GM21723 (cell line): ENCODE measurements around the gene RBFOX2.

Experiments
- ATAC-seq: cut with Tn5 transposase; IDR thresholded peaks from one replicate; pipeline ENCODE4 v1.9.1; 2021; ENCODE audit warnings: mild to moderate bottlenecking, moderate library complexity; ENCODE audit not compliant: unreplicated experiment

Gene RBFOX2

GRCh38 chr22:35947794-35948425 is 80.7 kb downstream of the RBFOX2 start:
- ATAC-seq, result no peak

- ATAC-seq, result no peak
Observed at GRCh38 chr22:35944458-35944857, 84.2 kb downstream of the RBFOX2 start.

GRCh38 chr22:35940166-35940565 is 88.5 kb downstream of the RBFOX2 start:
- ATAC-seq, result no peak

- ATAC-seq, result no peak
Observed at GRCh38 chr22:35938226-35938625, 90.4 kb downstream of the RBFOX2 start.

GRCh38 chr22:35930933-35931332 is 97.7 kb downstream of the RBFOX2 start:
- no peak for ATAC-seq

GRCh38 chr22:35928285-35928798 is 100.3 kb downstream of the RBFOX2 start:
- ATAC-seq, result no peak

- no peak for ATAC-seq
Observed at GRCh38 chr22:35923026-35923425, 105.6 kb downstream of the RBFOX2 start.

GRCh38 chr22:35921777-35922176 is 106.8 kb downstream of the RBFOX2 start:
- no peak for ATAC-seq

GRCh38 chr22:35921044-35921443 is 107.6 kb downstream of the RBFOX2 start:
- ATAC-seq, result no peak

GRCh38 chr22:35919002-35919542 is 109.6 kb downstream of the RBFOX2 start:
- ATAC-seq, result no peak

GRCh38 chr22:35918456-35918855 is 110.2 kb downstream of the RBFOX2 start:
- no peak for ATAC-seq

- no peak for ATAC-seq
Observed at GRCh38 chr22:35917651-35918050, 111.0 kb downstream of the RBFOX2 start.

- no peak for ATAC-seq
Observed at GRCh38 chr22:35915477-35916013, 113.1 kb downstream of the RBFOX2 start.

- no peak for ATAC-seq
Observed at GRCh38 chr22:35914665-35915476, 113.8 kb downstream of the RBFOX2 start.

GRCh38 chr22:35914357-35914664 is 114.3 kb downstream of the RBFOX2 start:
- ATAC-seq, result no peak

GRCh38 chr22:35913925-35914324 is 114.7 kb downstream of the RBFOX2 start:
- ATAC-seq, result no peak

GRCh38 chr22:35912658-35913057 is 116.0 kb downstream of the RBFOX2 start:
- no peak for ATAC-seq

- no peak for ATAC-seq
Observed at GRCh38 chr22:35911877-35912276, 116.7 kb downstream of the RBFOX2 start.

- no peak for ATAC-seq
Observed at GRCh38 chr22:35910926-35911325, 117.7 kb downstream of the RBFOX2 start.

GRCh38 chr22:35910003-35910769 is 118.4 kb downstream of the RBFOX2 start:
- ATAC-seq, result no peak

- no peak for ATAC-seq
Observed at GRCh38 chr22:35905894-35906293, 122.7 kb downstream of the RBFOX2 start.
